ENCODE measurements around the gene IRF8. TPM values are rescaled to one million over a fixed set of nuclear protein-coding genes. Genes with fewer than 3 reads are reported as not detected.

IRF8 gene
- total and polyA plus RNA-seq, 2 of the 4 experiments (the other 2 are of a cell fraction): not detected

DNA sequence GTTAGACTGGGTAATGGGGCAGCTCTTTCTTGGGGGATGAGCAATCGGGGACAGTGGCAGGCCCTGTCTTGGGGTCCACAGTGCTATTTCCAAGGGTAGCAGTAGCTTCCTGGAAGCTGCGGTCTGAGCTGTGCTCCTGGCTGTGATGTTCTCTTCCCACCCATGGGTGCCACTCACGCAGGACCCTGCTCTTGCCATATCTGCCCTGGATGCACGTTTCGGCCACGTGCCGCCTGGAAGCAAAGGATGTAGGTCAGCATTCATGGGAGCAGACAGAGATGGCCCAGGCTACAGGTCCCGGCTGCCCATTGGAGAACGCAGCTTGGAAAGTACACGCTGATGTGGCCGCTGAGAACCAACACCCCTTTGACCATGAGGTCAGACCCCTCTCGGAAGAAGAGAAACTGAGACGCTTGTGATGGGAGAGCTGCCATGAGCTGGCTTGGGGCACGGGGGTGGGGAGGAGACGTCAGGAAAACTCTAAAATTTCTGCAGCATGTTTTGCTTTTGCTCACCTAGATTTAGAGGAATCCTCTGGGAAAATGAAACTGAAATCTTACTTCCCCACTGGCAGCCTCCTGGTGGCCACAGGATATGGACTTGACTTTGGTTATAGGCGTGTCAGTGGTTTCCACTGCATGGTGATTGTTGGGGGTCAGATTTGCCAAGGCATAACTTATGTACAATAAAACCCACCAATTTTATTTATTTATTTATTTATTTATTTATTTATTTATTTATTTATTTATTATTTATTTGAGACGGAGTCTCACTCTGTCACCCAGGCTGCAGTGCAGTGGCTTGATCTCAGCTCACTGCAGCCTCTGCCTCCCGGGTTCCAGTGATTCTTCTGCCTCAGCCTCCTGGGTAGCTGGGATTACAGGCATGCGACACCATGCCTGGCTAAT, 36.2 kb upstream of the IRF8 start (continued):
- TF ChIP-seq CEBPB (IDR thresholded peaks at IDR 0.05; ENCODE audit: low read depth, low read length): no peak

DNA sequence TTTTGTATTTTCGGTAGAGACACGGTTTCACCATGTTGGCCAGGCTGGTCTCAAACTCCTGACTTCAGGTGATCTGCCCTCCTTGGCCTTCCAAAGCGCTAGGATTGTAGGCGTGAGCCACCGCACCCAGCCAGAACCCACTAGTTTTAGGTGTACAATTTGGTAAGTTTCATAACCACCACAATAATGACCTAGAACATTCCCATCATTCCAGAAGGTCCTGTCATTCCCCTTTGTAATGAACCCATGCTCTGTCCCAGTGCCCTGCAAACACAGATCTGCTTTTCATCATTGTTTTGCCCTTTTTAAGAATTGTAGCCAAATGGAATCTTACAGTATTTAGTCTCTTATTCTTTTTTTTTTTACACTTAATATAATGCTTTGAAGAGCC, 35.6 kb upstream of the IRF8 start:
- no peaks in the 10 kb centered on the region for H3K4me1 ChIP-seq (ENCODE audit: control insufficient read depth, insufficient read depth, low read length)
- in situ Hi-C loops (cut with MboI; ENCODE audit: low sequenced_read_pairs) (no loop called here), dilution Hi-C loops (cut with HindIII; ENCODE audit: low sequenced_read_pairs, unreplicated experiment) (no loop called here), intact Hi-C loops (cut with micrococcal nuclease) (no loop called here)
- H3K23ac ChIP-seq (ENCODE audit: low read depth, low read length): no peak overlapping the region
- BruUV-seq (replicated peaks): no TSS peak
- H3K56ac ChIP-seq (ENCODE audit: extremely low read depth, insufficient read depth, low read length): no peak overlapping the region
- TF ChIP-seq FOS (IDR thresholded peaks at IDR 0.05; ENCODE audit: low read depth, low read length): no peak
- no peak for TF ChIP-seq NFE2L2 (IDR thresholded peaks at IDR 0.05; ENCODE audit: low read depth, low read length)
- no peak for TF ChIP-seq BHLHE40 (IDR thresholded peaks at IDR 0.05; ENCODE audit: low read depth, low read length)
- TF ChIP-seq RCOR1 (IDR thresholded peaks at IDR 0.05; ENCODE audit: insufficient replicate concordance, low read length): no peak
- no peak for TF ChIP-seq CEBPB (IDR thresholded peaks at IDR 0.05; ENCODE audit: low read depth, low read length)
- TF ChIP-seq, protein P1, sequence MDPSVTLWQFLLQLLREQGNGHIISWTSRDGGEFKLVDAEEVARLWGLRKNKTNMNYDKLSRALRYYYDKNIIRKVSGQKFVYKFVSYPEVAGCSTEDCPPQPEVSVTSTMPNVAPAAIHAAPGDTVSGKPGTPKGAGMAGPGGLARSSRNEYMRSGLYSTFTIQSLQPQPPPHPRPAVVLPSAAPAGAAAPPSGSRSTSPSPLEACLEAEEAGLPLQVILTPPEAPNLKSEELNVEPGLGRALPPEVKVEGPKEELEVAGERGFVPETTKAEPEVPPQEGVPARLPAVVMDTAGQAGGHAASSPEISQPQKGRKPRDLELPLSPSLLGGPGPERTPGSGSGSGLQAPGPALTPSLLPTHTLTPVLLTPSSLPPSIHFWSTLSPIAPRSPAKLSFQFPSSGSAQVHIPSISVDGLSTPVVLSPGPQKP (IDR thresholded peaks at IDR 0.05; ENCODE audit: borderline replicate concordance, low read depth, low read length): no peak
- no peak for TF ChIP-seq POLR2A (IDR thresholded peaks at IDR 0.05; ENCODE audit: low read depth, low read length)
- TF ChIP-seq CHD1 (IDR thresholded peaks at IDR 0.05; ENCODE audit: low read depth, low read length): no peak
- TF ChIP-seq SMC3 (IDR thresholded peaks at IDR 0.05; ENCODE audit: low read depth, low read length): no peak
- TF ChIP-seq RAD21 (IDR thresholded peaks at IDR 0.05; ENCODE audit: low read length): no peak
- TF ChIP-seq, protein P2, sequence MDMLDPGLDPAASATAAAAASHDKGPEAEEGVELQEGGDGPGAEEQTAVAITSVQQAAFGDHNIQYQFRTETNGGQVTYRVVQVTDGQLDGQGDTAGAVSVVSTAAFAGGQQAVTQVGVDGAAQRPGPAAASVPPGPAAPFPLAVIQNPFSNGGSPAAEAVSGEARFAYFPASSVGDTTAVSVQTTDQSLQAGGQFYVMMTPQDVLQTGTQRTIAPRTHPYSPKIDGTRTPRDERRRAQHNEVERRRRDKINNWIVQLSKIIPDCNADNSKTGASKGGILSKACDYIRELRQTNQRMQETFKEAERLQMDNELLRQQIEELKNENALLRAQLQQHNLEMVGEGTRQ (IDR thresholded peaks at IDR 0.05; ENCODE audit: low read depth, low read length): no peak
- no peak for TF ChIP-seq RFX5 (IDR thresholded peaks at IDR 0.05; ENCODE audit: low read depth, low read length)
- no peak for TF ChIP-seq MAZ (IDR thresholded peaks at IDR 0.05; ENCODE audit: borderline replicate concordance, low read depth, low read length)
- H3K27me3 ChIP-seq (ENCODE audit: control insufficient read depth, insufficient read depth, low read length): peaks cover 26% of the 10 kb centered on the region
- CTCF ChIA-PET: no interaction called here
- H3K4me2 ChIP-seq (ENCODE audit: low read depth, low read length): no peak overlapping the region
- WGBS, 2 experiments (ENCODE audit: extremely low coverage in 2 of 2, insufficient read length in 1 of 2): 77% methylated on average over 3 of the region's 5 CpGs; no CpG with 5 or more reads in 1 of the 2 experiments
- DNase-seq (no peak), ATAC-seq (ENCODE audit: low read depth) (no peak)
- no peaks in the 10 kb centered on the region for H3K79me1 ChIP-seq (ENCODE audit: low read depth in 1 of 2, low read length in 2 of 2)
- H3K4me3 ChIP-seq (ENCODE audit: insufficient read depth, low read depth, low read length): no peak overlapping the region
- no peak overlapping the region for H4K5ac ChIP-seq (ENCODE audit: low read depth, low read length)
- H4K8ac ChIP-seq (ENCODE audit: low read depth in 2 of 2, low read length in 2 of 2): no peak overlapping the region
- H3K9me3 ChIP-seq (ENCODE audit: control insufficient read depth, insufficient read depth, low read length): 0 out of 2 replicates have a peak, but pooled peaks cover 1% of the 10 kb centered on the region
- no peak overlapping the region for H4K91ac ChIP-seq (ENCODE audit: insufficient read depth, low read depth, low read length)
- H2AK5ac ChIP-seq (ENCODE audit: low read depth, low read length): no peak overlapping the region
- no peaks in the 10 kb centered on the region for H3K36me3 ChIP-seq (ENCODE audit: control insufficient read depth, insufficient read depth, low read length)
- no peak overlapping the region for H2BK120ac ChIP-seq (ENCODE audit: low read depth, low read length)
- no peak overlapping the region for H2AK9ac ChIP-seq (replicated peaks; ENCODE audit: low read depth, low read length, poor library complexity)
- H2BK15ac ChIP-seq (ENCODE audit: low read depth, low read length): no peak overlapping the region
- no peak overlapping the region for H2BK20ac ChIP-seq (ENCODE audit: low read depth, low read length)
- no peak overlapping the region for H3K14ac ChIP-seq (replicated peaks; ENCODE audit: low read depth, low read length)
- H3K9ac ChIP-seq (ENCODE audit: low read depth, low read length): no peak overlapping the region
- H3K27ac ChIP-seq (ENCODE audit: insufficient read depth, low read length): no peak overlapping the region
- H2BK5ac ChIP-seq (ENCODE audit: low read depth, low read length, poor library complexity, severe bottlenecking): no peak overlapping the region
- H3K4ac ChIP-seq (ENCODE audit: low read depth, low read length): no peak overlapping the region
- H3K9me1 ChIP-seq (ENCODE audit: insufficient read depth, low read length): no peaks in the 10 kb centered on the region
- H2AFZ ChIP-seq (replicated peaks; ENCODE audit: low read length, poor library complexity): no peak overlapping the region
- H3K18ac ChIP-seq (ENCODE audit: low read depth, low read length): no peak overlapping the region
- no peaks in the 10 kb centered on the region for H4K20me1 ChIP-seq (ENCODE audit: insufficient read depth, low read length)
- POLR2A ChIA-PET (ENCODE audit: unreplicated experiment): no interaction called here
